Measurements from ENCODE around the gene CD200R1L.

DNA sequence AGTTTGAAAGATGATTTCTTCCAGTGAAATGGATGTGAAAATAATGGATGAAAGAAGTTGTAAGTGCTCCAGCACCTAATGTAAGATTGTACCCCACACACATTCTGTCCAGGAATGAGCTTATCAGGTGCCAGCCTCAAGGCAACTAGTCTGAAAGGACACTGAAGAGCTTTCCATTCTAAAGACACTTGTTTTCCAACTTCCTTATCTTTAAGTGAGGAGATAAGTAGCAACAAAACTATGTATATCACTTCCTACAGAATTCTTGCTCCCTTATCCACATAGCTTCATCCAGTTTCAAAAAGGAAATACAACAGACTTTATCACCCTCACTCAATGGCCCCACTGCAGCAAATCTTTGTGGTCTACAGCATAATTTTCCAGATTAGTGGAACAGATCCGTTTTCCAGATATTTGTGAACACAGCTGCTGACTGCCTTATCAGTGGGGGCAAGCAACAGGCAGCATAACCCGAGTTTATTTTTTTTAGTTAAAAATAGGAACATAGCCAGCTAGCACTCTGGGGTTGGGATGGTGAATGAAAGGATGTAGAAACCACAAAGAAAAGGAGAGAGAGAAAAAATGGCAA, 60.6 kb downstream of the CD200R1L start:
- TF ChIP-seq EZH2 (IDR thresholded peaks at IDR 0.05; ENCODE audit: insufficient read depth, poor library complexity, severe bottlenecking), result no peak
- TF ChIP-seq EZH2phosphoT487 (IDR thresholded peaks at IDR 0.05; ENCODE audit: insufficient read depth, low read depth), result no peak

Data from GM23248 (cell line).